Prostate gland (tissue), 2 donors: ENCODE data around the gene GFI1.

Experiments
- CTCF ChIP-seq, 4 experiments: fragments of 200-600 bp in 2 of 4; fragments of 450-650 bp in 2 of 4; sonication (generic) in 2 of 4; IDR thresholded peaks; 1 replicate in 3 of 4; 2 replicates in 1 of 4; pipeline ENCODE4 v1.5.1; 2016 to 2019; ENCODE audit warnings: antibody characterized with exemption in 4 of 4, mild to moderate bottlenecking in 2 of 4, moderate library complexity in 2 of 4
- POLR2A ChIP-seq: fragments of 450-650 bp; IDR thresholded peaks from one replicate; pipeline ENCODE4 v1.6.1; 2016; ENCODE audit warnings: antibody characterized with exemption, mild to moderate bottlenecking
- POLR2AphosphoS5 ChIP-seq: sonication (generic); formaldehyde crosslinking; IDR thresholded peaks from one replicate; pipeline ENCODE4 v1.6.1; 2017; ENCODE audit warnings: antibody characterized with exemption

GRCh38 chr1:92478393-92478792 lies 8.3 kb downstream of the GFI1 start:
- TF ChIP-seq CTCF (IDR thresholded peaks at IDR 0.05): no peak
- no peak for TF ChIP-seq POLR2A
- TF ChIP-seq POLR2AphosphoS5: no peak
